ENCODE results near the gene GUCY1A1.

The GUCY1A1 gene

DNA sequence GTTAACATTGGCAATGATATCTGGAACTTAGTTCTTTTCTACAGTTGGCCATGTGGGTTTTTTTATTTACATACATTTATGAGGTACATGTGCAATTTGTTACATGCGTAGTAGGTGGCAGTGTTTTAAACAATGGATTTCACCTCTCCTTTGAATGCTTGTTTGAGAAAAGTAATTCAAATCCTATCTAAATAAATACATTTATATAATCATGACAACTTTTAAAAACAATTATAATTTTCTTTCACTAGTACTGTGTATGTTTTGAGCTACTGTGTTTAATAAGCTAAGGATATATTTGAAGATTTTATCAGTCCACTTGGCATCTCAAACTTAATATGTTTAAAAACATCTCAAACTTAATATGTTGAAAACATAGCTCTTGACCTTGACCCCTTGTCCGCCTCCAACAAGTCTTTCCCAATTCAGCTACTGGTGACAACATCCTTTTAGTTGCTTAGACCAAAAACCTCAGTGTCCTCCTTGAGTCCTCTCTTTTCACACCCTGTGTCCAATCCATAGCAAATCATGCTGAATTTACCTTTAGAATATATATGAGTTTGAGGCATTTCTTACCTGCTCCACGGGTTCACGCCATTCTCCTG, 106.7 kb downstream of the GUCY1A1 start:
- TF ChIP-seq ZFX (IDR thresholded peaks at IDR 0.05) (no peak), CTCF (conservative IDR thresholded peaks at IDR 0.05) (peak; percentile 27)

DNA sequence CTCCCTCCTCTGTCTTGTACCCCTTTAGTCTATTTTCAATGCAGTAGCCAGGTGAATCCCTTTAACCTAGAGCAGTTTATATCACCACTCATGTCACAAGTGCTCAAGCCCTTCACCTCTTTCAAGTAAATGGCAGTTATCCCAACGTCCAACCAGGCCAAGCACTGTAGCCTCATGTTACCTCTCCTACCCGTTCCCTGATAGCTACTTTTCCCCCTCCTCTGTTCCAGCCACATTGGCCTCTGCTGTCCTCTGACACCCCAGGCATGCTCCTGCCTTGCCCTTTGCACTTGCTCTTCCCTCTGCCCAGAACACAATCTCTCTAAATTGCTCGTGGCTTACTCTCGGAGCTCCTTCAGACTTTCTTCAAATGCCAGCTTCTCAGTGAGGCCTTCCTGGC, 107.4 kb downstream of the GUCY1A1 start:
- H3K27ac ChIP-seq: no peak overlapping the region; the same call in 1 of the 2 replicates
- TF ChIP-seq CTCF (conservative IDR thresholded peaks at IDR 0.05) (no peak), ZFX (IDR thresholded peaks at IDR 0.05) (no peak)

More for the DNA sequence above, 106.7 kb downstream of the GUCY1A1 start:
- H3K27ac ChIP-seq: no peak overlapping the region; the same call in 1 of the 2 replicates

GRCh38 chr4:155777971-155778735, 111.5 kb downstream of the GUCY1A1 start:
- TF ChIP-seq CTCF (conservative IDR thresholded peaks at IDR 0.05) (no peak), ZFX (IDR thresholded peaks at IDR 0.05) (no peak)
- H3K27ac ChIP-seq: no peak overlapping the region

DNA sequence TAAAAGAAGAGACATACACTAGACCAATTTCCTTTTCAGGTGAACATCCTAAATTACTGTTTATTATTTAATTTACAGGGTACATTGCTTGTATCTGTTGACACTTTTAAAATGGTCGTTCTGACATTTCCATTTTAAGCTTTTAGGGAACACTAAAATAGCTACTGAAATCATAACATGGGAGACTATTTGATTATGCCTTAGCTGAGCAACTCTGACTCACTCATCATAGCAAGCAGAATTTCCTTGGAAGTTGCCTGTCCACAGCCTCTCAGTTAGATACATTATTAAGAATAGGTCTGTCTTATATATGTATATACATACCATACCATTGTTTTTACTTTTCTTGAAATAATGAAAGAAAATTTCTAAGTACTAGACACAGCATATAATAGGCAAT, 114.1 kb downstream of the GUCY1A1 start:
- TF ChIP-seq CTCF (conservative IDR thresholded peaks at IDR 0.05) (no peak), ZFX (IDR thresholded peaks at IDR 0.05) (no peak)
- H3K27ac ChIP-seq: no peak overlapping the region

DNA sequence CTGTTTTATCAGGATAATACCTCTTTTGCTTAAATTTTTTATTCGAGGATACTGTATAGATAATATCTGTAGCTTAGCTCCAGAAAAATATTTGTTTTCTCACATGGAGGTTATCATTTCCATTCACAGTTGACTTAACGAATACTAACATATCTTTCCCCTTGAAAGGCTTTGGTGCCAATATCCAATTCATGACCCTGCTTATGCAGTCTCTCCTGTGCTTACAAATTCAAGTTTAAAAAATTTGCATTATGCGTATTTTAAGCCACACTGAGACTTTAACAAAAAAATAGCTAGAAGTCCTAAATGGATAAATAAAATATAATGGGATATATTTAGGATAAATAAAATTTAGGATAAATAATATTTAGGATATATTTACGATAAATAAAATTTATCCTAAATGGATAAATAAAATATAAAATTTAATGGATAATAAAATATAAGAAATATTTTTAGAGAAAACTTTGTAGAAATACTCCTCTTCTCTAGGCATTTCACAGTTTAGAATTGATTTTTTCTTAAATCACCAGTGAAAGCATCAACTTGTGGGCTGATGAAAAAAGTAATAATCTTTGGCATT, 114.7 kb downstream of the GUCY1A1 start:
- no peak overlapping the region for H3K27ac ChIP-seq
- TF ChIP-seq CTCF (conservative IDR thresholded peaks at IDR 0.05): no peak
- TF ChIP-seq ZFX (IDR thresholded peaks at IDR 0.05): no peak
